ENCODE measurements around the gene CD200. TPM values are rescaled to one million over a fixed set of nuclear protein-coding genes. Genes with fewer than 3 reads are reported as not detected.

Gene CD200
- total and polyA plus RNA-seq, 2 of the 4 experiments (the other 2 are of a cell fraction), result 1.1 to 1.7 TPM

- no peaks in the 10 kb centered on the region for H4K20me1 ChIP-seq (ENCODE audit: insufficient read depth, low read length)
- no peak overlapping the region for H3K56ac ChIP-seq (ENCODE audit: extremely low read depth, insufficient read depth, low read length)
- no peak overlapping the region for H2BK15ac ChIP-seq (ENCODE audit: low read depth, low read length)
- no peak overlapping the region for H3K23ac ChIP-seq (ENCODE audit: low read depth, low read length)
- no TSS peak for BruUV-seq (replicated peaks)
- H2AK9ac ChIP-seq (replicated peaks; ENCODE audit: low read depth, low read length, poor library complexity), result no peak overlapping the region
- no peak overlapping the region for H3K14ac ChIP-seq (replicated peaks; ENCODE audit: low read depth, low read length)
- H2AFZ ChIP-seq (replicated peaks; ENCODE audit: low read length, poor library complexity), result no peak overlapping the region
- TF ChIP-seq MXI1 (IDR thresholded peaks at IDR 0.05; ENCODE audit: borderline replicate concordance, low read depth, low read length) (no peak), RFX5 (IDR thresholded peaks at IDR 0.05; ENCODE audit: low read depth, low read length) (no peak), MAZ (IDR thresholded peaks at IDR 0.05; ENCODE audit: borderline replicate concordance, low read depth, low read length) (no peak), ELK1 (IDR thresholded peaks at IDR 0.05; ENCODE audit: borderline replicate concordance, low read depth, low read length) (no peak), CTCF (conservative IDR thresholded peaks at IDR 0.05; ENCODE audit: low read depth, low read length) (no peak), RAD21 (IDR thresholded peaks at IDR 0.05; ENCODE audit: low read length) (no peak), POLR2A (IDR thresholded peaks at IDR 0.05; ENCODE audit: low read depth, low read length) (no peak), RCOR1 (IDR thresholded peaks at IDR 0.05; ENCODE audit: insufficient replicate concordance, low read length) (no peak), NFE2L2 (IDR thresholded peaks at IDR 0.05; ENCODE audit: low read depth, low read length) (no peak), SMC3 (IDR thresholded peaks at IDR 0.05; ENCODE audit: low read depth, low read length) (no peak), BHLHE40 (IDR thresholded peaks at IDR 0.05; ENCODE audit: low read depth, low read length) (no peak), USF2 (IDR thresholded peaks at IDR 0.05; ENCODE audit: low read depth, low read length) (no peak), CEBPB (IDR thresholded peaks at IDR 0.05; ENCODE audit: low read depth, low read length) (no peak), CHD1 (IDR thresholded peaks at IDR 0.05; ENCODE audit: low read depth, low read length) (no peak), FOS (IDR thresholded peaks at IDR 0.05; ENCODE audit: low read depth, low read length) (no peak), MAFK (IDR thresholded peaks at IDR 0.05; ENCODE audit: low read depth, low read length) (no peak)
- H4K5ac ChIP-seq (ENCODE audit: low read depth, low read length), result no peak overlapping the region
- H3K4me3 ChIP-seq (ENCODE audit: insufficient read depth, low read depth, low read length), result no peak overlapping the region
- no peak overlapping the region for H3K18ac ChIP-seq (ENCODE audit: low read depth, low read length)
- H4K91ac ChIP-seq (ENCODE audit: insufficient read depth, low read depth, low read length), result no peak overlapping the region
- in situ Hi-C loops (cut with MboI; ENCODE audit: low sequenced_read_pairs) (no loop called here), dilution Hi-C loops (cut with HindIII; ENCODE audit: low sequenced_read_pairs, unreplicated experiment) (no loop called here), intact Hi-C loops (cut with micrococcal nuclease) (no loop called here)
- no peak overlapping the region for H2BK20ac ChIP-seq (ENCODE audit: low read depth, low read length)
- DNase-seq (no peak), ATAC-seq (ENCODE audit: low read depth) (no peak)
- no peak overlapping the region for H3K4ac ChIP-seq (ENCODE audit: low read depth, low read length)
- H3K27me3 ChIP-seq (ENCODE audit: control insufficient read depth, insufficient read depth, low read length), result no peaks in the 10 kb centered on the region
- no peak overlapping the region for H2BK120ac ChIP-seq (ENCODE audit: low read depth, low read length)
- H3K4me2 ChIP-seq (ENCODE audit: low read depth, low read length), result no peak overlapping the region
- ChIA-PET CTCF (no interaction called here), POLR2A (ENCODE audit: unreplicated experiment) (no interaction called here)
- H3K9me3 ChIP-seq (ENCODE audit: control insufficient read depth, insufficient read depth, low read length), result no peaks in the 10 kb centered on the region
- H2AK5ac ChIP-seq (ENCODE audit: low read depth, low read length), result no peak overlapping the region
- peaks cover 12% of the 10 kb centered on the region for H3K4me1 ChIP-seq (ENCODE audit: control insufficient read depth, insufficient read depth, low read length)
- H3K9ac ChIP-seq (ENCODE audit: low read depth, low read length), result no peak overlapping the region
- no peaks in the 10 kb centered on the region for H3K36me3 ChIP-seq (ENCODE audit: control insufficient read depth, insufficient read depth, low read length)
- H3K27ac ChIP-seq (ENCODE audit: insufficient read depth, low read length), result no peak overlapping the region
- H4K8ac ChIP-seq (ENCODE audit: low read depth in 2 of 2, low read length in 2 of 2), result no peak overlapping the region
- H3K79me1 ChIP-seq (ENCODE audit: low read depth in 1 of 2, low read length in 2 of 2), result no peaks in the 10 kb centered on the region
- no peak overlapping the region for H2BK5ac ChIP-seq (ENCODE audit: low read depth, low read length, poor library complexity, severe bottlenecking)
- no CpG with 5 or more reads among the region's 2 CpGs for WGBS, 2 experiments (ENCODE audit: extremely low coverage in 2 of 2, insufficient read length in 1 of 2)
- H3K9me1 ChIP-seq (ENCODE audit: insufficient read depth, low read length), result no peaks in the 10 kb centered on the region
These were observed 41.0 kb downstream of the CD200 start for GRCh38 chr3:112373924-112374323.

All from IMR-90 (cell line).